Calu3 (cell line): ENCODE results near the gene NOL11. TPM values are rescaled to one million over a fixed set of nuclear protein-coding genes. Genes with fewer than 3 reads are reported as not detected.

ENCODE experiments used
- BruUV-seq: library from RNA; stranded (reverse); fragments of 400-500 nt; replicated peaks from 2 replicates; lab custom pipeline; 2021; lab: Mats Ljungman, UMichigan
- CTCF ChIA-PET: fragments of 300-600 bp; sonication (Branson Sonifier 250); formaldehyde crosslinking; loops from one replicate; lab custom pipeline; 2022; ENCODE audit warnings: antibody characterized with exemption; lab: Charles Lee
- DNase-seq: peaks from one replicate; pipeline ENCODE4 v3.0.0; 2022
- H3K27ac Mint-ChIP-seq: one replicate; pipeline ENCODE4 v1.8.0; 2022; ENCODE audit warnings: mixed read lengths; ENCODE audit not compliant: unreplicated experiment
- H3K27me3 Mint-ChIP-seq: one replicate; pipeline ENCODE4 v1.8.0; 2022; ENCODE audit warnings: mixed read lengths; ENCODE audit not compliant: unreplicated experiment
- H3K36me3 Mint-ChIP-seq: one replicate; pipeline ENCODE4 v1.8.0; 2022; ENCODE audit warnings: mild to moderate bottlenecking, moderate library complexity, mixed read lengths; ENCODE audit not compliant: insufficient read depth, unreplicated experiment
- H3K4me1 Mint-ChIP-seq: one replicate; pipeline ENCODE4 v1.8.0; 2022; ENCODE audit warnings: mild to moderate bottlenecking, low read depth, mixed read lengths; ENCODE audit not compliant: unreplicated experiment
- H3K4me3 Mint-ChIP-seq: one replicate; pipeline ENCODE4 v1.8.0; 2022; ENCODE audit warnings: mild to moderate bottlenecking, low read depth, moderate library complexity, mixed read lengths; ENCODE audit not compliant: unreplicated experiment
- H3K9me3 Mint-ChIP-seq: one replicate; pipeline ENCODE4 v1.8.0; 2022; ENCODE audit warnings: low read depth, mixed read lengths; ENCODE audit not compliant: unreplicated experiment
- CTCF ChIP-seq: fragments of 200-600 bp; IDR thresholded peaks from one replicate; pipeline ENCODE4 v1.8.0; 2022; ENCODE audit warnings: antibody characterized with exemption; ENCODE audit not compliant: unreplicated experiment
- intact Hi-C: fragments of 100-400 bp; cut with micrococcal nuclease; formaldehyde crosslinking; loops from one replicate; pipeline ENCODE4 v1.10.0; 2022; ENCODE audit not compliant: unreplicated experiment
- total RNA-seq: library from RNA; stranded (reverse); gene quantifications from 2 replicates; pipeline ENCODE4 v1.2.3, GENCODE V29; 2022

The NOL11 gene
- total RNA-seq, 1 experiment from 2014 or later, result 64.8 TPM

- CTCF ChIA-PET, result no interaction called here
- no TSS peak for BruUV-seq
- H3K36me3 Mint-ChIP-seq, result no peaks in the 10 kb centered on the region
- H3K4me1 Mint-ChIP-seq, result no peaks in the 10 kb centered on the region
- H3K27me3 Mint-ChIP-seq, result no peaks in the 10 kb centered on the region
- intact Hi-C loops, result no loop called here
- H3K9me3 Mint-ChIP-seq, result no peaks in the 10 kb centered on the region
- TF ChIP-seq CTCF, result no peak
- H3K27ac Mint-ChIP-seq, result no peak overlapping the region
- no peak for DNase-seq
- H3K4me3 Mint-ChIP-seq, result no peak overlapping the region
Observed at GRCh38 chr17:67773246-67773645, 55.5 kb downstream of the NOL11 start.

- intact Hi-C loops, result no loop called here
- peak; percentile 10 for DNase-seq
- H3K36me3 Mint-ChIP-seq, result no peaks in the 10 kb centered on the region
- no peak overlapping the region for H3K27ac Mint-ChIP-seq
- no peaks in the 10 kb centered on the region for H3K27me3 Mint-ChIP-seq
- H3K4me1 Mint-ChIP-seq, result no peaks in the 10 kb centered on the region
- no peak overlapping the region for H3K4me3 Mint-ChIP-seq
- peak; percentile 56 for TF ChIP-seq CTCF
- CTCF ChIA-PET, result interaction anchor here (0.6 kb wide), 1 partner anchor 11 kb away, joined by 3 read pairs; no protein-coding TSS in a partner anchor
- H3K9me3 Mint-ChIP-seq, result no peaks in the 10 kb centered on the region
- no TSS peak for BruUV-seq
Observed at GRCh38 chr17:67779098-67779672, 61.4 kb downstream of the NOL11 start.

- Mint-ChIP-seq H3K27me3 (peaks cover 29% of the 10 kb centered on the region), H3K36me3 (no peaks in the 10 kb centered on the region), H3K4me1 (no peaks in the 10 kb centered on the region), H3K27ac (no peak overlapping the region), H3K4me3 (no peak overlapping the region), H3K9me3 (no peaks in the 10 kb centered on the region)
- no TSS peak for BruUV-seq
- no peak for TF ChIP-seq CTCF
- intact Hi-C loops, result no loop called here
- DNase-seq, result no peak
- CTCF ChIA-PET, result no interaction called here
Observed at GRCh38 chr17:67784364-67785121, 66.8 kb downstream of the NOL11 start.

GRCh38 chr17:67785122-67785477 is 67.4 kb downstream of the NOL11 start:
- no peak for TF ChIP-seq CTCF
- DNase-seq, result no peak
- H3K4me3 Mint-ChIP-seq, result no peak overlapping the region
- H3K4me1 Mint-ChIP-seq, result no peaks in the 10 kb centered on the region
- H3K36me3 Mint-ChIP-seq, result no peaks in the 10 kb centered on the region
- CTCF ChIA-PET, result no interaction called here
- intact Hi-C loops, result no loop called here
- H3K27me3 Mint-ChIP-seq, result peaks cover 29% of the 10 kb centered on the region
- H3K27ac Mint-ChIP-seq, result no peak overlapping the region
- no peaks in the 10 kb centered on the region for H3K9me3 Mint-ChIP-seq
- no TSS peak for BruUV-seq
